ENCODE results near the gene TCERG1L.

The TCERG1L gene

DNA sequence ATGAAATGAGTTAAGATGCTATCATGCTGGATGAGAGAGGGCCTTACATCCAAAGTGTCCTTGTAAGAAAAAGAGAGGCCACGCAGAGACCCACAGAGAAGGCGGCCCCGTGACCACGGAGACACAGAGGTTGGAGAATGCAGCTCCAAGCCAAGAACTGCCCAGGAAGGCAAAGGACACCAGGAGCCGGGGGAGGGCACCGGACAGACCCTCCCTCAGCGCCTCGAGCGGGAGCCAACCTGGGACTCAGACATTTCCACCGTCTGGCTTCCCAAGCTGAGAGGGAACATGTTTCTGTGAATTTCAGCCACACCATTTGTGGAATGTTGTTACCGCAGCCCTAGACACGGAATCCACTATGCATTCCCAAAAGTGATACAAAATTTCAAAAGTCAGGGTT lies 22.9 kb downstream of the TCERG1L start:
- H3K9me3 Mint-ChIP-seq, result peaks cover 11% of the 10 kb centered on the region
- H3K36me3 Mint-ChIP-seq, result no peaks in the 10 kb centered on the region
- H3K4me3 Mint-ChIP-seq, result no peak overlapping the region
- no peak for ATAC-seq
- H3K27me3 Mint-ChIP-seq, result no peaks in the 10 kb centered on the region
- H3K27ac Mint-ChIP-seq, result no peak overlapping the region
- no peaks in the 10 kb centered on the region for H3K4me1 Mint-ChIP-seq

DNA sequence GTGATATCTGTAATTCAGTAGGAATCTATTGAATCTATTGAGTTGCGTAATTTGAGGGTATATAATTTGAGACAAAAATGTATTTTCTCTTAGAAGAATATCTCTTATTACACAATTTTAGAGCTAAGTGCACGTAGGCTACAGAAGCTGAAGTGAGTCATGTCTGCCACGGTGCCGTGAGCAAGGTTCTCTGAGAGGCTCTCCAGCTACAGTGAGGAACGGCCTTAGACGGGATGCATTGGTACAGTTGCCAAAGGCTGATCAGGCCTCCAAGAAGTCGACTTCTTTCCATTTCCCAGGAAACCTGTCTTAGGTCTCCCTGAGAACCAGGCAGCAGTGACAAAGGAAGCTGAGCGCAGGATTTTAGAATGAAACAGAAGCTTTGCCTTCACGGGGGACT lies 28.6 kb downstream of the TCERG1L start:
- Mint-ChIP-seq H3K27ac (no peak overlapping the region), H3K4me3 (no peak overlapping the region), H3K4me1 (no peaks in the 10 kb centered on the region), H3K27me3 (no peaks in the 10 kb centered on the region), H3K9me3 (peaks cover 3% of the 10 kb centered on the region), H3K36me3 (no peaks in the 10 kb centered on the region)
- ATAC-seq, result no peak

DNA sequence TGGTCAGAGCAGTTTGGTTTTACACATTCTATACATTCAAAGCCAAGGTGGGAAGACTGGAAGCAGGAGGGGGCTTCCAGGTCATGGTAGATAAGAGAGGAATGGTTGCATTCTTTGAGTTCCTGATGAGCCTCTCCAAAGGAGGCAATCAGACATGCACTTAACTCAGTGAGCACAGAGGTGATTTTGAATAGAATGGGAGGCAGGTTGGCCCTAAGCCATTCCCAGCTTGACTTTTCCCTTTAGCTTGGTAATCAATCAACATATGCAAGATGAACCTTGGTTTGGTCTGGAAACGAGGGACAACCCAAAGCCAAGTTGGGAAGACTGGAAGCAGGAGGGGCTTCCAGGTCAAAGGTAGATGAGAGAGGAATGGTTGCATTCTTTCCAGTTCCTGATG lies 31.4 kb downstream of the TCERG1L start:
- Mint-ChIP-seq H3K27me3 (no peaks in the 10 kb centered on the region), H3K27ac (no peak overlapping the region), H3K4me1 (no peaks in the 10 kb centered on the region), H3K4me3 (no peak overlapping the region), H3K9me3 (no peaks in the 10 kb centered on the region), H3K36me3 (no peaks in the 10 kb centered on the region)
- ATAC-seq, result no peak

DNA sequence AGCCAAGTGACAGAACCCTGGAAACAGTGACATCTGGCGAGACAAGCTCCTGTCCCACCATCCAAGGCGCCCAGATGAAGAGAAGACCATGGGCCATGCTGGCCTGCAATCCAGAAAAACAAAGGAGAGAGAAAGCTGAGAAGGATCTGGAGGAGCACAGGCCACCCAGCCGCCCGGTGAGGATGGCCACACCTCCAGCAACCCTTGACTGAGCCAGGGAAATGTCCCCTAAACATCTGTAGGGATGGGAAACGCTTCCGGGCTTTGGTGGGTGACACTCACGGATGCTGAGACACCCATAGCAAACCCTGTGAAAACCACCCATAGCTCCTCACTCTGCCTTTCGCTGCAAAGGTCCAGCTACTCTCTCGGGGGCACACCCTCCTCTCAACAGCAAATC lies 32.0 kb downstream of the TCERG1L start:
- no peaks in the 10 kb centered on the region for H3K36me3 Mint-ChIP-seq
- no peaks in the 10 kb centered on the region for H3K27me3 Mint-ChIP-seq
- no peak for ATAC-seq
- H3K4me3 Mint-ChIP-seq, result no peak overlapping the region
- no peaks in the 10 kb centered on the region for H3K9me3 Mint-ChIP-seq
- no peaks in the 10 kb centered on the region for H3K4me1 Mint-ChIP-seq
- H3K27ac Mint-ChIP-seq, result no peak overlapping the region

DNA sequence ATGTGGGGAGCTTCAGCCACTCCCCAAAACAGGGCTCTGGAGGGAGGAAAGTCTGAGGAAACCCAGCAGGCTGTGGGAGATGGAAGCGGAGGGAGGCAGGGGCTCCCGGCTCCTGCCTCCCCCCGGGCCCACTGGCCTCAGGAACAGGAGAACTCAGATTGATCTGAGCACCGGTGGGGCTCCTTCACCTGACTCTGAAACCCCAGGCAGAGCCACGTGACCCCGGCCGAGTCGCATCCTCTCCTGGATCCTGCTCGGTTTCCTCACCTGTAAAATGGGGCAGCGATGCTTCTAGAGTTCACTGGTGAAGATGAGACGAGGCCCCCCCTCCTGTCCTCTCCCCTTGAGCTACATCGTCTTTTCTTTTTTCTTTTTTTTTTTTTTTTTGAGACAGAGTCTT lies 33.6 kb downstream of the TCERG1L start:
- no peaks in the 10 kb centered on the region for H3K27me3 Mint-ChIP-seq
- H3K27ac Mint-ChIP-seq, result no peak overlapping the region
- ATAC-seq, result no peak

DNA sequence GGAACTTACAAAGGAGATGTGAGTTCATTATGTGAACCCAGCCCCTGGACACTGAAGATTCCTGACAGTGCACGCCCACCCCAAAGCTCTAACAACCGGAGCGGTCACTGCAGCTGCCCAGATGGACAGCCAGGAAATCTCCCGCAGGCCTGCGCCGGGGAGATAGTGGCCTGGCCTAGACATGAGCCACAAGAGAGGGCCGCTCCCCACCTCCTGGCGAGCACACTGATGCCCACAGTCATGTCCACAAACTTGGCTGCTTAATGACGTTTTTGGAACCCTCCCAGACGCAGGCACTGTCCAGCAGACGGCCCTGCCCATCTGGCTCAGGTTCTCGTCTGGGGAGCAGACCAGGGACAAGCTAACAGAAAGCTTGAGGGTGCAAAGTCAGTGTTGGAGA lies 34.2 kb downstream of the TCERG1L start:
- H3K27ac Mint-ChIP-seq, result no peak overlapping the region
- ATAC-seq, result no peak

More for the DNA sequence above, 33.6 kb downstream of the TCERG1L start:
- no peaks in the 10 kb centered on the region for H3K4me1 Mint-ChIP-seq
- no peak overlapping the region for H3K4me3 Mint-ChIP-seq
- no peaks in the 10 kb centered on the region for H3K36me3 Mint-ChIP-seq
- H3K9me3 Mint-ChIP-seq, result no peaks in the 10 kb centered on the region

DNA sequence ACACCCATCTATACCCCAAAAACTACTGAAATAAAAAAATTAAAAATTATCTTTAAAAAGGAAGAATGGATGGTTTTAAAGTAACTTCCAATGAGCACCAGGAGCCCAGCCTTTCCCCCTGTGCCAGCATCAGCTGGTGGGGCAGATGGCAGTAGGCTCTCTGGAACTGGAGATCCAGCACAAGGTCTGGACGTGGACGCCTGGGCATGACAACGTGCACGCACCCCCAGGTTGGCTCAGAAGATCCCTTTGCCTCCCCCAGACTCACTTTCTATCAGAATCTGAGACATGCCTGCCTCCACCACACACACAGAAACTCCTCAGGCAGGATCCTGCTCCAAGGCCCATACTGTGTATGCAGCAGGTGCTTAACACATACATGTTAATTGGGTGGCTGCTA lies 35.8 kb downstream of the TCERG1L start:
- Mint-ChIP-seq H3K9me3 (no peaks in the 10 kb centered on the region), H3K27me3 (no peaks in the 10 kb centered on the region), H3K36me3 (no peaks in the 10 kb centered on the region), H3K27ac (no peak overlapping the region), H3K4me3 (no peak overlapping the region), H3K4me1 (no peaks in the 10 kb centered on the region)
- no peak for ATAC-seq

More for the DNA sequence above, 34.2 kb downstream of the TCERG1L start:
- no peaks in the 10 kb centered on the region for H3K27me3 Mint-ChIP-seq
- no peaks in the 10 kb centered on the region for H3K4me1 Mint-ChIP-seq
- H3K4me3 Mint-ChIP-seq, result no peak overlapping the region
- H3K36me3 Mint-ChIP-seq, result no peaks in the 10 kb centered on the region
- no peaks in the 10 kb centered on the region for H3K9me3 Mint-ChIP-seq

DNA sequence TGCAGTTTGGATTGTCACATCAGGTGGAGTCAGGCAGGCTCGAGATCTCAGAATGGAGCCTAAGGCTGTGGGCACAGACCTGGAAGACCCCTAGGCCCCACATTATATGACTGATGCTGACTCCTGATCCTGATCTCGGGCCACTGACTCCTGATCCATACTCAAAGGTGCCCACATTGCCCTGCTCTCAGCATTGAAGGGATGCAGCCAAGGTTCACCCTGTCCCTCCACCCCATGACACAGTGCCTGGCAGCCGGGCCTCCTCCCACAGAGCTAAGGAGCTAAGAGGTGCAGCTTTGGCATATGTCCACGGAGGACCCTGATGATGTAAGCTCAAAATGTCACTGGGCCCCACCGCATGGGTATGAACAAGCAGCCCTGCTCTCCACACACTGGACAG lies 36.6 kb downstream of the TCERG1L start:
- ATAC-seq, result no peak
- Mint-ChIP-seq H3K27me3 (no peaks in the 10 kb centered on the region), H3K4me1 (no peaks in the 10 kb centered on the region)

DNA sequence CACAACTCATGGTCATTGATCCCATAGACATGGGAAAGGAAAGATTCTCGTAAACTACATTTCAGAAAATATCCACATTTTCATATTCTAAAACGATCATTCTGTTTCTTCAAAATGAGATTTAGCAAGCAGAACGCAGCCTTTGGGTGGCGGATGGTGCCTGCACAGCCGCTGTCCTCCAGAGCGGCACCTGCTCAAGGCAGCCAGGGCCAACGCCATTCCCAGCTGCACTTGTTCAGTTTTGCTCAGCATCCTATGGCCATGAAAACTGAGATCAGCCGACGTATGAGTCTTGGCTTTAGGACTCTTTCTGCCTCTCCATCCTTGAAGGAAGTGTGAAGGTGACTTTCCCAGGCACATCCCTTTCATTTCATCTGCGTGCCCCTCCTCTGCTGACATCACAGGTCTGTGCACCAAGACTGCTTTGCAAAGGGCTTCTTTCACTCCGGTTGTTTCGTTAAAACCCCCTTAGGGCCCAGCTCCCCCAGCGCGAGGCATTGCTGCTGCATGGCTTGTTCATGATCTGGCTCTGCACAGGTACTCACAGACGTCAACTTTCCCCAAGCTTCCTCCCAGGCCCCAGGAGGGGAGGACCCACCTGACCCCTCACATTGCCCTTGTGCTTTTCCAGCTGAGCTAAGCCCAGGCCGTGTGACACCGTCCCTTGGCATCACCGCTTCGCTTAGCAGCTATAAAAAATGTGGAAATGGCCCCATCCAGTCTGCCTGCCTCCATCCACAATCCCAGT lies 37.2 kb downstream of the TCERG1L start:
- H3K27me3 Mint-ChIP-seq, result no peaks in the 10 kb centered on the region
- H3K9me3 Mint-ChIP-seq, result no peaks in the 10 kb centered on the region
- ATAC-seq, result no peak
- H3K4me1 Mint-ChIP-seq, result no peaks in the 10 kb centered on the region
- H3K27ac Mint-ChIP-seq, result no peak overlapping the region
- H3K36me3 Mint-ChIP-seq, result no peaks in the 10 kb centered on the region
- no peak overlapping the region for H3K4me3 Mint-ChIP-seq

More for the DNA sequence above, 36.6 kb downstream of the TCERG1L start:
- no peaks in the 10 kb centered on the region for H3K36me3 Mint-ChIP-seq
- H3K4me3 Mint-ChIP-seq, result no peak overlapping the region
- no peak overlapping the region for H3K27ac Mint-ChIP-seq
- H3K9me3 Mint-ChIP-seq, result no peaks in the 10 kb centered on the region

DNA sequence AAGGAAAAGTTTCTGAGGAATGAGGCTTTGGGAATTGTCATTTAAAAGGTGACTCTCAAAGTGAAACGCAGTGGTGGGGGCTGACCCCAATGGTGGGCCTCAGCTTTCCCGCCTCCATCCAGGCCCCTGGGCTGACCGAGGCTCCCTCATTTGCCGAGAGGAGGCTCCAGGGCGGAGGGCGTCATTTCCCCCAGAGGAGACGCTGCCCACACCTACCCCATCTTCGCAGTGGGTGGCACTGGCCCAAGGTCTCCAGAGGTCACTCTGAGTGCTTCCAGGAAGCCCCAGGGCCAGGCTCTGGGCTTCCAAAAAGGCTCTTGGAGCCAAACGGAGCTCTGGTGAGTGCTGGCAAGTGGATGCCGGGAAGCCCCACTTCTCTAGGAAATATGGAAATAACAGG lies 38.0 kb downstream of the TCERG1L start:
- Mint-ChIP-seq H3K27me3 (no peaks in the 10 kb centered on the region), H3K27ac (no peak overlapping the region), H3K9me3 (no peaks in the 10 kb centered on the region), H3K4me3 (no peak overlapping the region), H3K4me1 (no peaks in the 10 kb centered on the region), H3K36me3 (no peaks in the 10 kb centered on the region)
- no peak for ATAC-seq

DNA sequence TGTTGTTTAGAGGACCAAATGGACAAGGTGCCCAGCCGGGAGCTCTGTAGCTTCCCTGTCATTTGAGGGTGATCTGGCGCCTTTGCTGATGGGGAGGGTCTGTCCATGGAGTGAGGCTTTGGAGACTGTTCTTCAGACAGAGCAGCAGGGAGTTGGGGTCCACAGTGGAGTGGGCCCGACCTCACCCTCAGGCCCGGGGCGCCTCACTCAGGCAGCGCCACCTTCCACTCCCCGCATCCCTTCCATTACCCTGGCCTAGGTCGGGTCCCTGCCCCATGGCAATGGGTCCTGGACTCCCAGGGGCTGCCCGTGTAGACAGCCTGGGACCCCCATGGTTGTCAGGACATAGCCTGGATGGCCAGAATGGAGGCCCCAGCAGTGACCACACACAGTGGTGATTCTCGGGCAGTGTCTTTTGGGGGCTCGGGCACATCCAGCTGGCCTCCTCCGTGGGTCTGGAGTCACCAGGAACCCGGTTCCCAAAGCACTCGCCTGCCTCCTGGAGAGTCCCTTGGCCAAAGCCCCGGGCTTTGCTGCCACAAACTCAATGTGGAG lies 38.5 kb downstream of the TCERG1L start:
- no peaks in the 10 kb centered on the region for H3K4me1 Mint-ChIP-seq
- H3K36me3 Mint-ChIP-seq, result no peaks in the 10 kb centered on the region
- ATAC-seq, result no peak
- no peak overlapping the region for H3K27ac Mint-ChIP-seq
- no peak overlapping the region for H3K4me3 Mint-ChIP-seq
- H3K9me3 Mint-ChIP-seq, result no peaks in the 10 kb centered on the region
- no peaks in the 10 kb centered on the region for H3K27me3 Mint-ChIP-seq

DNA sequence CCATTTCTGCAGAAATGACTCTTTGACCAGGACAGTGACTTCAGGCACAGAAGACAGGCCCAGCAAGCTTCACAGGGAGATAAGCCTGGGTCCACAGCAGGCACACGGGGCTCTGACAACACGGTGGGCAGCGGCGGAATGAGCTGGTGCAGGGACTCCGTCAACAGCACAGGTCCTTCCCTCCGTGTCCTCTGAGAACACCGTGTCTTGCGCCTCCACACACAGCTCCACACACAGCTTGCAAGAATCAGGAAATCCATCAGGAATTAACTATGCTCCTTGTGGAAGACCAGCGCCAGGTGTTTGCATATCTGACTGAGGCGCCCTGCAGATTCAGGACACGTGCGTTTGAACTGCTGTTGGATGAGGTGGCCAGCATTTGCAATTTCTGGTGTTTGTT lies 39.6 kb downstream of the TCERG1L start:
- no peaks in the 10 kb centered on the region for H3K4me1 Mint-ChIP-seq
- ATAC-seq, result no peak
- H3K27ac Mint-ChIP-seq, result no peak overlapping the region

DNA sequence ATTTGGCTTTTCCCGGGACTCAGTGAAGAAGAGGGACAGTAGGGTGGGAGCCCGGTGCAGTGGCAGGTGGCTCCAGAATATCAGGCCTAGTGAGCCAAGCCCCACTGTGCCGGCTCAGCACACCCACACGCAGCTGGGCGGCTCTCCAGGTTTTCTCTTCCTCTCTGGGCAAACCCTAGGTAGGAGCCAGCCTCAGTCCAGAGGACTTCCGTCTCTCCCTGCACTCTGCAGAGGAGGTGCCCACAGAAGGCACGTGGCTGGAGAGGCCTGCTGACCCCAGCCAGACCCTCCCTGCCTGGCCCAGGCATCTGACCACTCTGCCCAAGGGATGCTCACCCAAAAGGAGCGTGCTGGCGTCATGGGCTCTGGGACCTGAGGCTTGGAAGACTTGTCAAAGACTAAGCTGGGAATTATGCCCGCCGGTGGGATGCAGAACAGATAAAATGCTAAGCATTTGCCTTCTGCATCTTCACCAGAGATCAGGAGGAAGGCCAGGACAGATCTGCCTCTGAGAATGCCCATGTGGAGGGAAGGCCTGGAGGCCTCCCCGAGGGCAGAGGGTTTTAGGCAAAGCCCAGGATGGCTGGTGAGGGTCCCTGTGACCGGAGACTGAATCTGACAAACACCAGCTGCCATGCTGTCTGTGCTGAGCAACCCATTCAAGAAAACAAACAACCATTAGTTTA lies 40.2 kb downstream of the TCERG1L start:
- H3K4me3 Mint-ChIP-seq, result no peak overlapping the region
- H3K4me1 Mint-ChIP-seq, result no peaks in the 10 kb centered on the region
- H3K27ac Mint-ChIP-seq, result no peak overlapping the region
- no peaks in the 10 kb centered on the region for H3K27me3 Mint-ChIP-seq
- no peak for ATAC-seq
- no peaks in the 10 kb centered on the region for H3K9me3 Mint-ChIP-seq
- no peaks in the 10 kb centered on the region for H3K36me3 Mint-ChIP-seq

More for the DNA sequence above, 39.6 kb downstream of the TCERG1L start:
- Mint-ChIP-seq H3K27me3 (no peaks in the 10 kb centered on the region), H3K36me3 (no peaks in the 10 kb centered on the region), H3K9me3 (no peaks in the 10 kb centered on the region), H3K4me3 (no peak overlapping the region)

DNA sequence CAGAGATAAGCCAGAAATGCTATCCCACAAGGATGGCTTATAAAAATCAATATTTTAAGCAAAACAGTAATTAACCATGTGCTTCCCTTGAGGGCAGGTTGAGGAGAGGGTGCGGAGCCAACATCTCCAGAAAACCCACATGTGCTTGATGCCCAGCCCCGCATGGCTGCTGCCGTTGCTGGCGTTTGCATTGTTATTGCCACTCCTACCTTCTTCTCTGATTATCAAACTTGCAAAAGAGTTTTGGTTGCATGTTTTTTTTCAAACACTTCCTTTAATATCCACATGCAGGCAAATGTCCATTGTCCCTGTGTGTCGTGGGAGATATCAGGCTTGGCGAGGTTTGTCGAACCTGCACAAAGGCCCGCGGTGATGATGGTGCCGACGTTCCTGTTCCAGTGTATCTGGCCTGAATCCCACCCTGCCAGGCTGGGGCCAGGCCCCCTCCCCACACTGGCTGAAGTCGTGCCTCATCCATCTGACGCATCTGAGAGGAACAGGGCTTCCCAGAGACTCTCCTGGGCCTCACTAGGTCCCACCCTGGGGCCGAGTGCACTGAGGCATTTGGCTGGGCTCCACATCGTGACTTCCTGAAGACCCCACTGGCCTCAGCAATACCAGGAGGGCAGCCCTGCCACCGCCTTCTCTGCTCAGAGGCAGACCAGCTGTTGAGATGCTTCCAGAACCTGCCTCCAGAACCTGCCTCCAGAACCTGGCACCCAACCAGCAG lies 40.9 kb downstream of the TCERG1L start:
- Mint-ChIP-seq H3K9me3 (no peaks in the 10 kb centered on the region), H3K27ac (no peak overlapping the region), H3K4me3 (no peak overlapping the region), H3K27me3 (no peaks in the 10 kb centered on the region), H3K4me1 (no peaks in the 10 kb centered on the region), H3K36me3 (no peaks in the 10 kb centered on the region)
- no peak for ATAC-seq

DNA sequence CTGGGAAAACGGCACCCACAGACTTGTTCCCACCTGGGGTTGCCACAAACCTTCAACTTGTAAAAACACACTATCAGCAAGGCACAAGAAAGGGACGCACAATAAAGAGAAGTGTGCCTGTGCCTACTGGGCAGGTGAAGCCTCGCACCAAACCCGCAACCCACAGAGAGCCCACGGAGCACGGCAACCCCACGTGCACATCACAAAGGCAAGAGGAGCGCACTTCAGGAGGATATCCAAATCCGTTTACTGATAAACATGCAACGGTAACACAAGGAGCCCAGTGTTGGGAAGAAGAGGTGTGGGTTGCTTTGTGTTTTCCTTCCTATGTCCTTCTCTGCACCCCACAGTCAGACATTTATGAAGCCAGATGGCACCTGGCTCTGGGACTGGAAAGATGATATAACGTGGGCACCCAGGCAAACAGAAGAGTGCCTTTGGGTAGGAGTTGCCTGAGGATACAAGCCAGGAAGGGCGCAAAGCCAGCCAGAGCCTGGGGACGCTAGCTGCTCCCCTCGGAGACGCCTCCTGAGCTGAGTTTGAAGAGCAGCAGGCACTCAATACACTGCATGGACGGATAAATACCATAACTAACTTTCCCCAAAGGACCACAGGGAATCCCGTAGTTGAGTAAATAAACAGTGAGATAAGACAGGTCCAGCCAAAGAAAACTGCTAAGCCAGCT lies 41.6 kb downstream of the TCERG1L start:
- H3K27ac Mint-ChIP-seq, result no peak overlapping the region
- ATAC-seq, result no peak
- H3K4me3 Mint-ChIP-seq, result no peak overlapping the region
- H3K27me3 Mint-ChIP-seq, result no peaks in the 10 kb centered on the region
- H3K9me3 Mint-ChIP-seq, result no peaks in the 10 kb centered on the region
- no peaks in the 10 kb centered on the region for H3K36me3 Mint-ChIP-seq
- no peaks in the 10 kb centered on the region for H3K4me1 Mint-ChIP-seq

Data from stimulated activated memory B cell treated with anti-CD40 and anti-IgM and Interleukin-4, amounts not matched to agents 10 μg/mL and 1 μg/mL and 100 μg/mL, for 72 hours (primary cell).